Type B pancreatic cell (in vitro differentiated cells): ENCODE data around the gene CDK16. TPM values are rescaled to one million over a fixed set of nuclear protein-coding genes. Genes with fewer than 3 reads are reported as not detected.

Experiments used
- DNase-seq: peaks from one replicate; pipeline ENCODE4 v3.0.0; 2021; ENCODE audit warnings: mixed read lengths; ENCODE audit not compliant: unreplicated experiment; ENCODE audit errors: extremely low spot score
- H3K27ac Mint-ChIP-seq: 2 replicates; pipeline ENCODE4 v1.8.0; 2021; ENCODE audit warnings: mild to moderate bottlenecking, mixed read lengths
- H3K27me3 Mint-ChIP-seq: 2 replicates; pipeline ENCODE4 v1.8.0; 2021; ENCODE audit warnings: mixed read lengths
- H3K36me3 Mint-ChIP-seq: 2 replicates; pipeline ENCODE4 v1.8.0; 2021; ENCODE audit warnings: mixed read lengths
- H3K4me1 Mint-ChIP-seq: one replicate; pipeline ENCODE4 v1.8.0; 2021; ENCODE audit warnings: mixed read lengths; ENCODE audit not compliant: unreplicated experiment
- H3K4me3 Mint-ChIP-seq: 2 replicates; pipeline ENCODE4 v1.8.0; 2021; ENCODE audit warnings: mild to moderate bottlenecking, mixed read lengths
- H3K9me3 Mint-ChIP-seq: 2 replicates; pipeline ENCODE4 v1.8.0; 2021; ENCODE audit warnings: mixed read lengths
- total RNA-seq: library from RNA; stranded (reverse); gene quantifications from 2 replicates; pipeline ENCODE4 v1.2.1, GENCODE V29; 2021; ENCODE audit warnings: low replicate concordance
- TF ChIP-seq, protein P1 (sequence below): fragments of 200-600 bp; sonication (generic); conservative IDR thresholded peaks from 2 replicates; pipeline ENCODE4 v1.5.0; 2021; ENCODE audit warnings: antibody characterized with exemption, mild to moderate bottlenecking

The CDK16 gene
- total RNA-seq, 1 donor from 2014 or later: 234 TPM

DNA sequence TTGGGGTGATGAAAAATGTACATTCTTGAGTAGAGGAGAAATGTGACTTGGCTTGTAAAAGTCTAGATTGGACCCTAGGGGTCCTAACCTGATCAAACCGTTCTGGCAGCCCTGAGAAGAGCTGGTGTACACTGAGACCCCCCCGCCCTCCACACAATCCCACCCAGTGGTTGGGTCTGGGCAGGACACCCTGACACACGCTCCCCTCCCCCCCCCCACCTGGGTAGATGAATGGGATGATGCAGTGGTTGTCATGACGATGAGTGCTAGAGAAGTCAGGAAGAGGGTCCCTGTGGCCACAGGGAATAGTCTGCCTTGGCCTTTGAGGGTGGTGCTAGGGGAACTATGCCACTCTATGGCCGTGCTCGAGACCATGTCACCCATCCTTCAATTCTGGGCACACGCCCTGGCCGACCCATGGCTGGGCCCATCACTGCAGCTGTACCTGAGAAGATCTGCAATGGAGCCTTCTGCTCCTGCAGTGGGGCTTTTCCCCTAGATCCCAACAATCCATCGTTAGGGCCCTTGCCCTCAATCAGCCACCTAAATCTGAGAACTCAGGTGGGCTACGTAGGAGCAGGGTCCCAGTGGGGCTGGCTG lies 4.4 kb downstream of the CDK16 start:
- Mint-ChIP-seq H3K36me3 (peaks cover 28% of the 10 kb centered on the region), H3K27me3 (no peaks in the 10 kb centered on the region), H3K9me3 (no peaks in the 10 kb centered on the region), H3K4me3 (no peak overlapping the region), H3K4me1 (peaks cover 25% of the 10 kb centered on the region), H3K27ac (no peak overlapping the region)
- TF ChIP-seq, protein P1, sequence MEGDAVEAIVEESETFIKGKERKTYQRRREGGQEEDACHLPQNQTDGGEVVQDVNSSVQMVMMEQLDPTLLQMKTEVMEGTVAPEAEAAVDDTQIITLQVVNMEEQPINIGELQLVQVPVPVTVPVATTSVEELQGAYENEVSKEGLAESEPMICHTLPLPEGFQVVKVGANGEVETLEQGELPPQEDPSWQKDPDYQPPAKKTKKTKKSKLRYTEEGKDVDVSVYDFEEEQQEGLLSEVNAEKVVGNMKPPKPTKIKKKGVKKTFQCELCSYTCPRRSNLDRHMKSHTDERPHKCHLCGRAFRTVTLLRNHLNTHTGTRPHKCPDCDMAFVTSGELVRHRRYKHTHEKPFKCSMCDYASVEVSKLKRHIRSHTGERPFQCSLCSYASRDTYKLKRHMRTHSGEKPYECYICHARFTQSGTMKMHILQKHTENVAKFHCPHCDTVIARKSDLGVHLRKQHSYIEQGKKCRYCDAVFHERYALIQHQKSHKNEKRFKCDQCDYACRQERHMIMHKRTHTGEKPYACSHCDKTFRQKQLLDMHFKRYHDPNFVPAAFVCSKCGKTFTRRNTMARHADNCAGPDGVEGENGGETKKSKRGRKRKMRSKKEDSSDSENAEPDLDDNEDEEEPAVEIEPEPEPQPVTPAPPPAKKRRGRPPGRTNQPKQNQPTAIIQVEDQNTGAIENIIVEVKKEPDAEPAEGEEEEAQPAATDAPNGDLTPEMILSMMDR: peak; percentile 31
- DNase-seq: no peak

DNA sequence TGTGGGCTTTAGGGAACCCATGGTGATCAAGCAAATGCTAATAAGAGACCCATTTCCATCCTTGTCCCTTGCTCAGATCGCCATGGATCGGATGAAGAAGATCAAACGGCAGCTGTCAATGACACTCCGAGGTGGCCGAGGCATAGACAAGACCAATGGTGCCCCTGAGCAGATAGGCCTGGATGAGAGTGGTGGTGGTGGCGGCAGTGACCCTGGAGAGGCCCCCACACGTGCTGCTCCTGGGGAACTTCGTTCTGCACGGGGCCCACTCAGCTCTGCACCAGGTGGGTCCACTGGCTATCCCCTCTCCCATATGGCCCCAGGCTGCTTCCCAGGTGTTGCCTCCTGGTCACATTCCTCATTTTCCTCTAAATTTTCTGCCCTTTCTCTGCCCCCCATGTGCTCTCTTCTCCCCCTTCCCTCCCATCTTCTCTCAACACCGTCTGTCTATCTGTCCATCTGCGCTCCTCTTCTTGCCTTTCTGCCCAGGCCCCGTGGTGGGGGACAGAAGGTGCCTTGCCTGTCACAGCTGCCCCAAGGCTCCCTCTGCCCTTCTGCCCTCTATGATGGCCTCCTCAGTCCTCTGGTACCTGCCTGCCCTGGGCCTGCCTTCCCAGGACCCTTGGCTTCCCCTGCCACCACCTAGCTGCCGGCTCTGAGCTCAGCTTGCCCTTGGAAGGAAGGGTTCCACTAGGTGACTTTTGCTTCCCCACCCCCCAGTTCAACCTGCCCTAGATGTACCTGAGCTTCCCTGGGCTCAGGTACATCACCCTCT lies 5.2 kb downstream of the CDK16 start:
- TF ChIP-seq, protein P1: no peak
- Mint-ChIP-seq H3K27me3 (no peaks in the 10 kb centered on the region), H3K4me1 (peaks cover 25% of the 10 kb centered on the region), H3K27ac (no peak overlapping the region), H3K4me3 (no peak overlapping the region), H3K9me3 (no peaks in the 10 kb centered on the region), H3K36me3 (peaks cover 36% of the 10 kb centered on the region)
- no peak for DNase-seq

DNA sequence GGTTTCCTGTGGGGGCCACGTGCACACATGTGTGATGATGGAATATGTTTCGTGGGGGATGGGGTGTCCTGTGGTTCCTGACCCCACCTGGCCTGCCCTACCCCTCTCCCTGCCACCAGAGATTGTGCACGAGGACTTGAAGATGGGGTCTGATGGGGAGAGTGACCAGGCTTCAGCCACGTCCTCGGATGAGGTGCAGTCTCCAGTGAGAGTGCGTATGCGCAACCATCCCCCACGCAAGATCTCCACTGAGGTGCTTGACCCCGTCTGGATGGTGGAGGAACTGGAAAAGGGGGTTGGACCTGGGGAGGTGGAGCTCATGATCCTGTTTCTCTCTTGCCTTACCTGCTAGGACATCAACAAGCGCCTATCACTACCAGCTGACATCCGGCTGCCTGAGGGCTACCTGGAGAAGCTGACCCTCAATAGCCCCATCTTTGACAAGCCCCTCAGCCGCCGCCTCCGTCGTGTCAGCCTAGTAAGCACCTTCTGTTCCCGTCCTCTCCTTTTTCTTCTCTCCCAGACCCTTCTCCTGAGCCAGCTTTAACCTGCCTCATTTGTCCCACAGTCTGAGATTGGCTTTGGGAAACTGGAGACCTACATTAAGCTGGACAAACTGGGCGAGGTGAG lies 5.9 kb downstream of the CDK16 start:
- TF ChIP-seq, protein P1: no peak
- no peak overlapping the region for H3K27ac Mint-ChIP-seq
- no peaks in the 10 kb centered on the region for H3K27me3 Mint-ChIP-seq
- H3K4me3 Mint-ChIP-seq: no peak overlapping the region
- no peaks in the 10 kb centered on the region for H3K9me3 Mint-ChIP-seq
- DNase-seq: no peak
- H3K36me3 Mint-ChIP-seq: peaks cover 39% of the 10 kb centered on the region
- H3K4me1 Mint-ChIP-seq: peaks cover 25% of the 10 kb centered on the region

DNA sequence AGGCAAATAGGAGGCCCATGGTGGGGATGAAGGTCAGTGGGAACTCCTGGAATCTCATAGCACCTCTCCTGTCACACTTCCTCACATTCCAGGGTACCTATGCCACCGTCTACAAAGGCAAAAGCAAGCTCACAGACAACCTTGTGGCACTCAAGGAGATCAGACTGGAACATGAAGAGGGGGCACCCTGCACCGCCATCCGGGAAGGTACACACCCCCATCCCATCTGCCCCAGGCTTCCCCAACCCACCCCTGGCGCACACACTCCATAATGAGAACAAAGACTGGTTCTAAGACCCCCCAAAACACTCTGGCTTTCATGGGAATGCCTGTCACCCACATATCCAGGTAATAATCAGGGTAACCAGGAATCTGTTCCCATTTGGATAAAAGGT lies 6.4 kb downstream of the CDK16 start:
- Mint-ChIP-seq H3K4me3 (no peak overlapping the region), H3K36me3 (peaks cover 37% of the 10 kb centered on the region), H3K9me3 (no peaks in the 10 kb centered on the region), H3K27me3 (no peaks in the 10 kb centered on the region), H3K27ac (no peak overlapping the region), H3K4me1 (peaks cover 21% of the 10 kb centered on the region)
- TF ChIP-seq, protein P1: no peak
- no peak for DNase-seq

DNA sequence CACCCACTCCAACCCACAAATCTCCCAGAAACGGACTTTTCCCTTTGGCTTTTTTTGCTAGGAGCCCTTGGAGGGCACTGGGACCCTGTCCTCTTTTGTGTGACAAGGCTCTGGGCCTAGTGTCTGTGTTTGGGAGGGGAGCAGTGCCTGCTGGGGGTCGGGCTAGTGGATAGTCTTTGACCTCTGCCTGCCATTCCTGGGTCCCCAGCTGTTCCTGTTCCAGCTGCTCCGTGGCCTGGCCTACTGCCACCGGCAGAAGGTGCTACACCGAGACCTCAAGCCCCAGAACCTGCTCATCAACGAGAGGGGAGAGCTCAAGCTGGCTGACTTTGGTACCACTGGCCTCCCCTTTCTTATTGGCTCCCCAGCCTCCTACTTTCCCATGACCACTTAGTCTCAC lies 7.6 kb downstream of the CDK16 start:
- no peak for DNase-seq
- peak overlapping the region; percentile 19 for H3K27ac Mint-ChIP-seq
- H3K27me3 Mint-ChIP-seq: no peaks in the 10 kb centered on the region
- H3K4me1 Mint-ChIP-seq: peaks cover 14% of the 10 kb centered on the region
- peaks cover 32% of the 10 kb centered on the region for H3K36me3 Mint-ChIP-seq
- TF ChIP-seq, protein P1: no peak
- no peaks in the 10 kb centered on the region for H3K9me3 Mint-ChIP-seq
- no peak overlapping the region for H3K4me3 Mint-ChIP-seq
